Measurements from ENCODE around the gene PSMD2. TPM values are rescaled to one million over a fixed set of nuclear protein-coding genes. Genes with fewer than 3 reads are reported as not detected.

Gene PSMD2
- total and polyA plus RNA-seq, 2 of the 8 experiments (the other 6 are each of a cell fraction or from before 2014, with no cell fraction given): 350 to 363 TPM

- TF ChIP-seq GTF2F1 (IDR thresholded peaks at IDR 0.05; ENCODE audit: borderline replicate concordance, low read depth, low read length): no peak
- no peak for TF ChIP-seq SUZ12 (IDR thresholded peaks at IDR 0.05; ENCODE audit: low read length)
- TF ChIP-seq FOSL1 (IDR thresholded peaks at IDR 0.05; ENCODE audit: insufficient read depth, low read depth, low read length): no peak
- no peak for TF ChIP-seq KDM1A (IDR thresholded peaks at IDR 0.05; ENCODE audit: borderline replicate concordance, low read length)
- no peak for TF ChIP-seq POLR2A (IDR thresholded peaks at IDR 0.05; ENCODE audit: control extremely low read depth in 1 of 2, low read depth in 2 of 2, low read length in 2 of 2)
Observed at GRCh38 chr3:184353546-184353941, 54.5 kb downstream of the PSMD2 start (continued).

Measured in H1 (cell line).